ENCODE data around the gene OGN.

OGN gene

DNA sequence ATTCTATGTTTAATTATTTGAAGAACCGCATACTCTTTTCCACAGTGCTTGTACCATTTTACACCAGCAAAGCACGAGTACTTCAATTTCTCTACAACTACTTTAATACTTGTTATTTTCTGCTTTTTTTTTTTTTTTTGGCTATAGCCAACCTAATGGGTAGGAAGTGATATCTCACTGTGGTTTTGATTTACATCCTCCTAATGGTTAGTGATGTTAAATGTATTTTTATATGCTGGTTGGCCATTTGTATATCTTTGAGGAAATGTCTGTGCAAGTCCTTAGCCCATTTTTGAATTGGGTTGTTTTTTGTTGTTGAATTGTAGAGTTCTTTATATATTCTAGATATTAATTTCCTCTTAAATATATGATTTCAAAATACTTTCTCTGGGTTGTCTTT, 22.6 kb downstream of the OGN start:
- DNase-seq (ENCODE audit: low read depth), result no peak
- TF ChIP-seq, protein P1, sequence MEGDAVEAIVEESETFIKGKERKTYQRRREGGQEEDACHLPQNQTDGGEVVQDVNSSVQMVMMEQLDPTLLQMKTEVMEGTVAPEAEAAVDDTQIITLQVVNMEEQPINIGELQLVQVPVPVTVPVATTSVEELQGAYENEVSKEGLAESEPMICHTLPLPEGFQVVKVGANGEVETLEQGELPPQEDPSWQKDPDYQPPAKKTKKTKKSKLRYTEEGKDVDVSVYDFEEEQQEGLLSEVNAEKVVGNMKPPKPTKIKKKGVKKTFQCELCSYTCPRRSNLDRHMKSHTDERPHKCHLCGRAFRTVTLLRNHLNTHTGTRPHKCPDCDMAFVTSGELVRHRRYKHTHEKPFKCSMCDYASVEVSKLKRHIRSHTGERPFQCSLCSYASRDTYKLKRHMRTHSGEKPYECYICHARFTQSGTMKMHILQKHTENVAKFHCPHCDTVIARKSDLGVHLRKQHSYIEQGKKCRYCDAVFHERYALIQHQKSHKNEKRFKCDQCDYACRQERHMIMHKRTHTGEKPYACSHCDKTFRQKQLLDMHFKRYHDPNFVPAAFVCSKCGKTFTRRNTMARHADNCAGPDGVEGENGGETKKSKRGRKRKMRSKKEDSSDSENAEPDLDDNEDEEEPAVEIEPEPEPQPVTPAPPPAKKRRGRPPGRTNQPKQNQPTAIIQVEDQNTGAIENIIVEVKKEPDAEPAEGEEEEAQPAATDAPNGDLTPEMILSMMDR (IDR thresholded peaks at IDR 0.05; ENCODE audit: control insufficient read depth, insufficient read depth, low read depth, low read length, missing control alignments), result no peak
- no peak overlapping the region for H3K4me3 ChIP-seq (ENCODE audit: control insufficient read depth, low read depth, low read length)

DNA sequence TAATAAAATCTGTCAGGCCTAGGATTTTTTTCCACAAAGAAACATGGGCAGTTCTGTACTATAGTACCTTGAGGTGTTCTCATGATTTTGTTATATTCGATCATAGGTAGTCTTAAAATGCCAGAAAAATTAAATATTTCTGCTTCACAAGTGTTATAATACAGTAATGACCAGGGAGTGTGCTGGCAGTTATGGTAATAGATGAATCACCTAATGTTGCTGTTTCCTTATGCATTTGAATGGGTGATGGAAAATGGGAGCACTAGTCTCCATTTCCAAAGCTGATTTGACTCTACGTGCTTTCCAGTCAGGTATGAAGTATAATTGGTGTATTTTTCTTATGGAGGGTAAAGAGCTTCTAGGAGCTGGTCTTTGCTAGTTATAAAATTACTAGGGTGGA, 23.8 kb downstream of the OGN start:
- DNase-seq (ENCODE audit: low read depth), result no peak
- TF ChIP-seq, protein P1 (IDR thresholded peaks at IDR 0.05; ENCODE audit: control insufficient read depth, insufficient read depth, low read depth, low read length, missing control alignments), result no peak

DNA sequence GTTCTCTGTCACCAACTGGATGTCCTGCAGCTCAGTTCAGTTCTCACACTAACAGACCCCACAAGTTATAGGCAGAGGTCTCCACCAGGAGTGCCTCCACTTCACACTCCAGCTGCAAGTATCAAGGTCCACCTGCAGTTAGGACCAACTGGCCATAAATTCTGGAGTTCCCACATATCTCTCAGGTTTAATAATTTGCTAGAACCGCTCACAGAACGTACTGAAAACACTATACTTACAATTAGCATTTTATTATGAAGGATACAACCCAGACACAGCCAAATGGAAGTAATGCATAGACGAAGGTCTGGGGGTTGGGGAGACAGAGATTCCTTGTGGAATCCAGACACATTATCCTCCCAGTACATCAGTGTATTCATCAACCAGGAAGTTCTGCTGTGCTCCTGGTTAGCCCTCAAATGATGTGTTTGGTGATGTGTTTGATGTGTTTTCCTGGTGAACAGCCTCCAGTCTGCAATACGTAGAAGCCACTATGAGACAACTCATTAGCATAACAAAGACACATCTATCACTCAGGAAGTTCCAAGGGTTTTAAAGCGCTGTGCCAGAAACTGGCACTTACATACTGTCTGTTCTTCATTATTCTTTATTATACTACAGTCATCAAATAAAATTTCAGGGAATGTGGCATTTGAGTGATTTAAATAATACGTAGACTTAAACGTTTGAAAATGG, 25.4 kb downstream of the OGN start:
- no peak overlapping the region for H3K4me3 ChIP-seq (ENCODE audit: control insufficient read depth, low read depth, low read length)
- peak; percentile 41 for DNase-seq (ENCODE audit: low read depth)
- TF ChIP-seq, protein P1 (IDR thresholded peaks at IDR 0.05; ENCODE audit: control insufficient read depth, insufficient read depth, low read depth, low read length, missing control alignments), result no peak

More for the DNA sequence above, 23.8 kb downstream of the OGN start:
- no peak overlapping the region for H3K4me3 ChIP-seq (ENCODE audit: control insufficient read depth, low read depth, low read length)

DNA sequence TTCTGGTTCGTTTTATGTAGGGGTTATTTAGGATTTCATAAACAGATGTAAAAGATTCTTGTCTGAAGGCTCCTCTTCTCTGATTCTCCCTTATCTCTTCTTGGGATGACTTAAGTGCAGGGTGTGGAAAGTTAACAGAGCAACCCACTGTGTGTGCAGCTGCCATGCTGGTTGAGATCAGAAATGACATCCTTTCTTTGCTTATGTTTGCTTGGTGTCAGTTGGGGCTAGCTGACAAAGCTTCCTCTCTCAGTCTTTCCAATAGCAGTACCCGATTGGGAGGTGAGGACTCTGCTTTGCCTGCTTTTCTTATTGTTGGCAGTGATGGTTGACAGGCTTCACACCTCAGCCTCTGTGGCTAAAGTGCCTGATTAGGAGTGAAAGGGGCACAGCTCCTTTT, 26.5 kb downstream of the OGN start:
- H3K4me3 ChIP-seq (ENCODE audit: control insufficient read depth, low read depth, low read length), result no peak overlapping the region
- no peak for DNase-seq (ENCODE audit: low read depth)
- TF ChIP-seq, protein P1 (IDR thresholded peaks at IDR 0.05; ENCODE audit: control insufficient read depth, insufficient read depth, low read depth, low read length, missing control alignments), result no peak

DNA sequence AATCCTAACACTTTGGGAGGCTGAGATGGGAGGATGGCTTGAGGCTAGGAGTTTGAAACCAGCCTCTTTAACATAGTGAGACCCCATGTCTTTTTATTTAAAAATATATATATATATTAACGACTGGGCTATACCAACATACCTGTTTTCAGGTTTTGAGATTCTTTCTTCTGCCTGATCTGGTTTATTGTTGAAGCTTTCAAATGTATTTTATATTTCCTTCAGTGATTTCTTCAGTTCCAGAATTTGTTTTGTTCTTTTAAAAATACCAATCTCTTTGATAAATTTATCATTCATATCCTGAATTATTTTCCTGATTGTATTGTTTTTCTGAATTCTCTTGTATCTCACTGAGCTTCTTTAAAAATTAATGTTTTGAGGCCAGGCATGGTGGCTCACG, 31.2 kb downstream of the OGN start:
- TF ChIP-seq, protein P1 (IDR thresholded peaks at IDR 0.05; ENCODE audit: control insufficient read depth, insufficient read depth, low read depth, low read length, missing control alignments), result no peak
- DNase-seq (ENCODE audit: low read depth), result no peak
- H3K4me3 ChIP-seq (ENCODE audit: control insufficient read depth, low read depth, low read length), result no peak overlapping the region

DNA sequence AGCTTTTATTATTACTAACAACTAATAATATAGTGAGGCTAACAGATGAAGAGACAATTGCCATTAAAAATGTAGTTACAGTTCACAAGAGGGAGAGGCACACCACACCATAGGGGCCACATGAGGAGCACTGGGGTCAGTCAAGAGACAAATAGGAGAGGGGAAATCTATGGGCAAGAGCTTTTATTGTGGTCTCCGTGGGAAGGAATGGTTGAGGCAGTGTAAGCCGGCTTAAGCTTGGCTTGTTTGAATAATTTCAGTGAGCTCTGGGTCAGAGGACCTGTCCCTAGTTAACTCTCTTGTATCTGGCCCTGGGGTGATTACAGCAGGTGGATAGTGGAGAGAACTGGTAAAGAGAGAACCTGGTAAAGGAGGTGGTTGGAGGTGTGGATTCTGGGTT, 35.3 kb downstream of the OGN start:
- DNase-seq (ENCODE audit: low read depth), result no peak
- H3K4me3 ChIP-seq (ENCODE audit: control insufficient read depth, low read depth, low read length), result no peak overlapping the region
- TF ChIP-seq, protein P1 (IDR thresholded peaks at IDR 0.05; ENCODE audit: control insufficient read depth, insufficient read depth, low read depth, low read length, missing control alignments), result no peak
